ENCODE data around the gene GCLM. TPM values are rescaled to one million over a fixed set of nuclear protein-coding genes. Genes with fewer than 3 reads are reported as not detected.
A peak's percentile ranks its signal among the peaks of the same experiment; 100 is the strongest.
"Not testable (repeated sequence)": the region's sequence is repeated elsewhere in the genome, so short reads cannot be mapped to it uniquely, and the experiment has no call there.

The GCLM gene
- total and polyA plus RNA-seq, 7 donors = 3.9 to 8.4 (median 6.1) TPM

- Histone ChIP-seq H3K4me1 (peaks cover 0 to 26% (median 14%) of the 10 kb centered on the region in 4 donors), H3K27me3 (no peaks in the 10 kb centered on the region), H3K4me3 (no peak overlapping the region), H3K27ac (no peak overlapping the region), H3K9me3 (no peaks in the 10 kb centered on the region), H3K36me3 (peaks cover 29 to 85% (median 52%) of the 10 kb centered on the region in 4 donors)
- intact Hi-C loops (cut with DNase I) = loop anchor here (5.0 kb wide), 1 partner anchor 572 kb away; no protein-coding TSS in a partner anchor
- TF ChIP-seq CTCF (IDR thresholded peaks at IDR 0.05) (peak in 1 of 4 experiments; percentile 47), POLR2A (IDR thresholded peaks at IDR 0.05) (no peak)
- no peak for DNase-seq
- 76 to 82% methylated on average over 3 of the region's 3 CpGs for WGBS, 2 donors
These were observed 35.1 kb downstream of the GCLM start for GRCh38 chr1:93874025-93874651.

- H3K9me3 ChIP-seq = no peaks in the 10 kb centered on the region
- no peak overlapping the region for H3K27ac ChIP-seq
- TF ChIP-seq POLR2A (IDR thresholded peaks at IDR 0.05) = no peak
- TF ChIP-seq CTCF (IDR thresholded peaks at IDR 0.05) = no peak
- no peak for TF ChIP-seq EP300 (IDR thresholded peaks at IDR 0.05)
- TF ChIP-seq POLR2AphosphoS5 (IDR thresholded peaks at IDR 0.05) = no peak
- WGBS, 2 donors = 83 to 84% methylated on average over 4 of the region's 4 CpGs
- no peaks in the 10 kb centered on the region for H3K27me3 ChIP-seq
- peaks cover 0 to 5% (median 2%) of the 10 kb centered on the region in 4 donors for H3K4me1 ChIP-seq
- no peak overlapping the region for H3K4me3 ChIP-seq
- no peak for DNase-seq
- peaks cover 27 to 85% (median 54%) of the 10 kb centered on the region in 4 donors for H3K36me3 ChIP-seq
- intact Hi-C loops (cut with DNase I) = loop anchor here (5.0 kb wide), 1 partner anchor 569 kb away; no protein-coding TSS in a partner anchor
These were observed 37.9 kb downstream of the GCLM start for GRCh38 chr1:93871366-93871765.

GRCh38 chr1:93869653-93870052 is 39.6 kb downstream of the GCLM start:
- intact Hi-C loops (cut with DNase I) = loop anchor here (5.0 kb wide), 1 partner anchor 567 kb away; no protein-coding TSS in a partner anchor
- Histone ChIP-seq H3K4me1 (no peaks in the 10 kb centered on the region), H3K36me3 (peaks cover 20 to 68% (median 50%) of the 10 kb centered on the region in 4 donors), H3K4me3 (no peak overlapping the region), H3K9me3 (no peaks in the 10 kb centered on the region), H3K27me3 (no peaks in the 10 kb centered on the region), H3K27ac (no peak overlapping the region)
- DNase-seq = no peak
- TF ChIP-seq POLR2A (IDR thresholded peaks at IDR 0.05) (no peak), CTCF (IDR thresholded peaks at IDR 0.05) (no peak), EP300 (IDR thresholded peaks at IDR 0.05) (no peak), POLR2AphosphoS5 (IDR thresholded peaks at IDR 0.05) (no peak)
- 92 to 93% methylated on average over 5 of the region's 5 CpGs for WGBS, 2 donors

- H3K27ac ChIP-seq; DNase-seq; H3K9me3 ChIP-seq; intact Hi-C loops (cut with DNase I); H3K27me3 ChIP-seq; H3K4me3 ChIP-seq; H3K4me1 ChIP-seq: not testable (repeated sequence)
- 86 to 93% methylated on average over 1 of the region's 1 CpG for WGBS, 2 donors
- peaks cover 14 to 57% (median 41%) of the 10 kb centered on the region in 4 donors for H3K36me3 ChIP-seq
These were observed 40.7 kb downstream of the GCLM start for GRCh38 chr1:93868492-93868891.

GRCh38 chr1:93865253-93865652 is 44.0 kb downstream of the GCLM start:
- Histone ChIP-seq H3K9me3 (no peaks in the 10 kb centered on the region), H3K4me3 (no peak overlapping the region), H3K36me3 (peaks cover 0 to 24% (median 12%) of the 10 kb centered on the region in 4 donors), H3K4me1 (no peaks in the 10 kb centered on the region), H3K27me3 (no peaks in the 10 kb centered on the region), H3K27ac (no peak overlapping the region)
- WGBS, 2 donors = 94 to 97% methylated on average over 5 of the region's 5 CpGs
- DNase-seq = no peak
- intact Hi-C loops (cut with DNase I) = no loop called here
- no peak for TF ChIP-seq EP300 (IDR thresholded peaks at IDR 0.05)
- TF ChIP-seq POLR2A (IDR thresholded peaks at IDR 0.05) = no peak
- TF ChIP-seq POLR2AphosphoS5 (IDR thresholded peaks at IDR 0.05) = no peak
- no peak for TF ChIP-seq CTCF (IDR thresholded peaks at IDR 0.05)

Data from sigmoid colon (tissue), 7 donors.